GM23338 (cell line): ENCODE data around the gene ABCG8. TPM values are rescaled to one million over a fixed set of nuclear protein-coding genes. Genes with fewer than 3 reads are reported as not detected.

Experiments used
- ATAC-seq: fragments of 200-7000 bp; cut with Tn5 transposase; 3 replicates; pipeline ENCODE4 v1.9.1; 2020
- DNase-seq: peaks from one replicate; pipeline ENCODE4 v3.0.0-alpha.2; 2015; ENCODE audit warnings: low spot score
- H2AFZ ChIP-seq: fragments of 200-600 bp; sonication (generic); 2 replicates; pipeline ENCODE4 v1.8.0; 2016; ENCODE audit warnings: antibody characterized with exemption, mild to moderate bottlenecking, moderate library complexity
- H3F3A ChIP-seq: fragments of 200-600 bp; sonication (generic); replicated peaks from 2 replicates; pipeline ENCODE4 v1.8.0; 2017; ENCODE audit warnings: antibody characterized with exemption, mixed run types, low read depth
- H3K27ac ChIP-seq: fragments of 200-600 bp; sonication (generic); 2 replicates; pipeline ENCODE4 v1.6.1; 2016; ENCODE audit warnings: low read depth
- H3K27me3 ChIP-seq: fragments of 200-600 bp; sonication (generic); 2 replicates; pipeline ENCODE4 v1.8.0; 2016; ENCODE audit warnings: mild to moderate bottlenecking, mixed run types, moderate library complexity; ENCODE audit not compliant: insufficient read depth
- H3K36me3 ChIP-seq: fragments of 200-600 bp; sonication (generic); 2 replicates; pipeline ENCODE4 v1.8.0; 2016; ENCODE audit warnings: mild to moderate bottlenecking; ENCODE audit not compliant: insufficient read depth
- H3K4me1 ChIP-seq: fragments of 200-600 bp; sonication (generic); 2 replicates; pipeline ENCODE4 v1.8.0; 2016; ENCODE audit warnings: mild to moderate bottlenecking, moderate library complexity; ENCODE audit not compliant: insufficient read depth
- H3K4me2 ChIP-seq: fragments of 200-600 bp; sonication (generic); 2 replicates; pipeline ENCODE4 v1.7.1; 2017; ENCODE audit warnings: mixed run types
- H3K4me3 ChIP-seq: fragments of 200-600 bp; sonication (generic); 2 replicates; pipeline ENCODE4 v1.6.1; 2016; ENCODE audit warnings: mixed run types
- H3K79me2 ChIP-seq: fragments of 200-600 bp; sonication (generic); replicated peaks from 2 replicates; pipeline ENCODE4 v1.8.0; 2017; ENCODE audit warnings: mild to moderate bottlenecking; ENCODE audit not compliant: insufficient read depth
- H3K9me2 ChIP-seq: fragments of 200-600 bp; sonication (generic); 2 replicates; pipeline ENCODE4 v1.8.0; 2017; ENCODE audit not compliant: insufficient read depth
- H4K20me1 ChIP-seq: fragments of 200-600 bp; sonication (generic); replicated peaks from 2 replicates; pipeline ENCODE4 v1.8.0; 2017; ENCODE audit warnings: mild to moderate bottlenecking; ENCODE audit not compliant: insufficient read depth
- H3K27ac Mint-ChIP-seq: 2 replicates; pipeline ENCODE4 v1.8.0; 2020; ENCODE audit warnings: inconsistent platforms, mild to moderate bottlenecking, moderate library complexity, mixed read lengths
- H3K27me3 Mint-ChIP-seq: 3 replicates; pipeline ENCODE4 v1.8.0; 2022; ENCODE audit warnings: low read depth, mild to moderate bottlenecking, moderate library complexity, mixed read lengths, inconsistent platforms; ENCODE audit not compliant: insufficient read depth, poor library complexity
- H3K36me3 Mint-ChIP-seq: 3 replicates; pipeline ENCODE4 v1.8.0; 2021; ENCODE audit warnings: low read depth, mild to moderate bottlenecking, inconsistent platforms, moderate library complexity, mixed read lengths
- H3K4me1 Mint-ChIP-seq: 3 replicates; pipeline ENCODE4 v1.8.0; 2020; ENCODE audit warnings: mild to moderate bottlenecking, inconsistent platforms, mixed read lengths
- H3K4me3 Mint-ChIP-seq: 3 replicates; pipeline ENCODE4 v1.8.0; 2021; ENCODE audit warnings: moderate library complexity, mild to moderate bottlenecking, inconsistent platforms, mixed read lengths
- H3K9me3 Mint-ChIP-seq: 3 replicates; pipeline ENCODE4 v1.8.0; 2020; ENCODE audit warnings: moderate library complexity, mild to moderate bottlenecking, inconsistent platforms, mixed read lengths
- CREB1 ChIP-seq: fragments of 250-450 bp; sonication (Bioruptor Pico); IDR thresholded peaks from 2 replicates; pipeline ENCODE4 v1.5.0; 2020; ENCODE audit warnings: low read depth, mild to moderate bottlenecking, moderate library complexity
- CTCF ChIP-seq, 2 experiments: fragments of 200-600 bp in 1 of 2; sonication (generic) in 1 of 2; conservative IDR thresholded peaks; 2 replicates each; pipeline versions ENCODE4 v1.5.1 to v1.6.1; 2016 to 2017; ENCODE audit warnings: antibody characterized with exemption in 2 of 2, low read depth in 2 of 2, mild to moderate bottlenecking in 2 of 2, moderate library complexity in 1 of 2
- EZH2 ChIP-seq: fragments of 200-600 bp; sonication (generic); IDR thresholded peaks from one replicate; pipeline ENCODE4 v1.8.0; 2017; ENCODE audit warnings: antibody characterized with exemption, mild to moderate bottlenecking, low read depth; ENCODE audit not compliant: unreplicated experiment
- EZH2phosphoT487 ChIP-seq: fragments of 200-600 bp; sonication (generic); IDR thresholded peaks from one replicate; pipeline ENCODE4 v1.8.1; 2018; ENCODE audit warnings: antibody characterized with exemption; ENCODE audit not compliant: unreplicated experiment
- JUNB ChIP-seq: IDR thresholded peaks from one replicate; pipeline ENCODE4 v1.6.1; 2016; ENCODE audit warnings: antibody characterized with exemption; ENCODE audit not compliant: unreplicated experiment
- NANOG ChIP-seq: IDR thresholded peaks from 2 replicates; pipeline ENCODE4 v1.6.1; 2016; ENCODE audit warnings: antibody characterized with exemption, borderline replicate concordance
- POLR2AphosphoS5 ChIP-seq: IDR thresholded peaks from 2 replicates; pipeline ENCODE4 v1.6.1; 2016; ENCODE audit warnings: antibody characterized with exemption, low read depth
- ZNF114 ChIP-seq: fragments of 250-450 bp; sonication (Bioruptor Pico); IDR thresholded peaks from 2 replicates; pipeline ENCODE4 v1.5.0; 2020; ENCODE audit warnings: mild to moderate bottlenecking, moderate library complexity
- ZNF331 ChIP-seq: fragments of 250-450 bp; sonication (Bioruptor Pico); IDR thresholded peaks from 2 replicates; pipeline ENCODE4 v1.5.0; 2020; ENCODE audit warnings: low read depth, mild to moderate bottlenecking, moderate library complexity
- polyA plus RNA-seq: library from polyadenylated mRNA; unstranded; fragments of >200 nt; fragmentation: Nextera tagmentation; extraction: Ambion mirVana; gene quantifications from 2 replicates; pipeline ENCODE4 v1.2.1, GENCODE V29; 2016
- total RNA-seq: library from RNA; depleted of rRNA; stranded (reverse); fragments of >200 nt; shearing (Covaris generic); gene quantifications from 2 replicates; pipeline ENCODE4 v1.2.3, GENCODE V29; 2014
- TF ChIP-seq, protein P1 (sequence below): IDR thresholded peaks from 2 replicates; pipeline ENCODE4 v1.6.1; 2016; ENCODE audit warnings: antibody characterized with exemption
- TF ChIP-seq, protein P2 (sequence below): IDR thresholded peaks from one replicate; pipeline ENCODE4 v1.6.1; 2018; ENCODE audit warnings: antibody characterized with exemption; ENCODE audit not compliant: unreplicated experiment

ABCG8 gene
- total and polyA plus RNA-seq, 2 experiments from 2014 or later = 0.19 to 0.35 TPM

DNA sequence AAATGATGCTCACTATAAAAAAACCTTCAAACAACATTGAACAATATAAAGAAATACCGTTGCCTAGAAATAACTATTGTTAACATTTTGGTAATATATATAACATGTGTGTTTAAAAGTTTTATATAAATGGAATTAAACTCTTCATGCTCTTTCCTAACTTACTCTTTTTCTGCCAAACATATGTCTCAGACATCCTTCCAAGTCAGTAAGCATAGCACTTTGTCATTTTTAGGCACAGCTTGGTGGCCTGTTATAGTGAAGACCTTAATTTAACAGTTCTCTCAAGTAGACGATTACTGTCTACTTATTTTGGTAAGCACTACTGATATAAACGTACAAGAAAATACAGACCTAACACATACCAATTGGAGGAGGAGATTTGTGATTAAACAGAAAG is 24.1 kb upstream of the ABCG8 start:
- Mint-ChIP-seq H3K27ac (no peak overlapping the region), H3K4me3 (no peak overlapping the region), H3K36me3 (no peaks in the 10 kb centered on the region), H3K27me3 (peaks cover 2% of the 10 kb centered on the region), H3K4me1 (no peaks in the 10 kb centered on the region), H3K9me3 (no peaks in the 10 kb centered on the region)
- Histone ChIP-seq H3K36me3 (no peaks in the 10 kb centered on the region), H3K4me3 (no peak overlapping the region), H4K20me1 (no peaks in the 10 kb centered on the region), H3K27ac (no peak overlapping the region), H2AFZ (no peak overlapping the region), H3K27me3 (no peaks in the 10 kb centered on the region), H3K4me1 (no peaks in the 10 kb centered on the region), H3K9me2 (no peaks in the 10 kb centered on the region), H3K79me2 (no peaks in the 10 kb centered on the region), H3F3A (no peaks in the 10 kb centered on the region), H3K4me2 (no peak overlapping the region)
- no peak for DNase-seq
- no peak for TF ChIP-seq NANOG
- no peak for TF ChIP-seq CREB1 (CRISPR knock-in tag)
- TF ChIP-seq CTCF (conservative IDR thresholded peaks at IDR 0.05; ENCODE audit: low read depth in 2 of 2) = no peak
- no peak for TF ChIP-seq JUNB
- no peak for TF ChIP-seq EZH2
- no peak for TF ChIP-seq EZH2phosphoT487
- TF ChIP-seq, protein P1, sequence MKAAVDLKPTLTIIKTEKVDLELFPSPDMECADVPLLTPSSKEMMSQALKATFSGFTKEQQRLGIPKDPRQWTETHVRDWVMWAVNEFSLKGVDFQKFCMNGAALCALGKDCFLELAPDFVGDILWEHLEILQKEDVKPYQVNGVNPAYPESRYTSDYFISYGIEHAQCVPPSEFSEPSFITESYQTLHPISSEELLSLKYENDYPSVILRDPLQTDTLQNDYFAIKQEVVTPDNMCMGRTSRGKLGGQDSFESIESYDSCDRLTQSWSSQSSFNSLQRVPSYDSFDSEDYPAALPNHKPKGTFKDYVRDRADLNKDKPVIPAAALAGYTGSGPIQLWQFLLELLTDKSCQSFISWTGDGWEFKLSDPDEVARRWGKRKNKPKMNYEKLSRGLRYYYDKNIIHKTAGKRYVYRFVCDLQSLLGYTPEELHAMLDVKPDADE = no peak
- TF ChIP-seq, protein P2, sequence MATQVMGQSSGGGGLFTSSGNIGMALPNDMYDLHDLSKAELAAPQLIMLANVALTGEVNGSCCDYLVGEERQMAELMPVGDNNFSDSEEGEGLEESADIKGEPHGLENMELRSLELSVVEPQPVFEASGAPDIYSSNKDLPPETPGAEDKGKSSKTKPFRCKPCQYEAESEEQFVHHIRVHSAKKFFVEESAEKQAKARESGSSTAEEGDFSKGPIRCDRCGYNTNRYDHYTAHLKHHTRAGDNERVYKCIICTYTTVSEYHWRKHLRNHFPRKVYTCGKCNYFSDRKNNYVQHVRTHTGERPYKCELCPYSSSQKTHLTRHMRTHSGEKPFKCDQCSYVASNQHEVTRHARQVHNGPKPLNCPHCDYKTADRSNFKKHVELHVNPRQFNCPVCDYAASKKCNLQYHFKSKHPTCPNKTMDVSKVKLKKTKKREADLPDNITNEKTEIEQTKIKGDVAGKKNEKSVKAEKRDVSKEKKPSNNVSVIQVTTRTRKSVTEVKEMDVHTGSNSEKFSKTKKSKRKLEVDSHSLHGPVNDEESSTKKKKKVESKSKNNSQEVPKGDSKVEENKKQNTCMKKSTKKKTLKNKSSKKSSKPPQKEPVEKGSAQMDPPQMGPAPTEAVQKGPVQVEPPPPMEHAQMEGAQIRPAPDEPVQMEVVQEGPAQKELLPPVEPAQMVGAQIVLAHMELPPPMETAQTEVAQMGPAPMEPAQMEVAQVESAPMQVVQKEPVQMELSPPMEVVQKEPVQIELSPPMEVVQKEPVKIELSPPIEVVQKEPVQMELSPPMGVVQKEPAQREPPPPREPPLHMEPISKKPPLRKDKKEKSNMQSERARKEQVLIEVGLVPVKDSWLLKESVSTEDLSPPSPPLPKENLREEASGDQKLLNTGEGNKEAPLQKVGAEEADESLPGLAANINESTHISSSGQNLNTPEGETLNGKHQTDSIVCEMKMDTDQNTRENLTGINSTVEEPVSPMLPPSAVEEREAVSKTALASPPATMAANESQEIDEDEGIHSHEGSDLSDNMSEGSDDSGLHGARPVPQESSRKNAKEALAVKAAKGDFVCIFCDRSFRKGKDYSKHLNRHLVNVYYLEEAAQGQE = no peak
- TF ChIP-seq POLR2AphosphoS5 = no peak
- no peak for ATAC-seq

- DNase-seq = no peak
- Histone ChIP-seq H3K4me2 (no peak overlapping the region), H3K36me3 (no peaks in the 10 kb centered on the region)
- TF ChIP-seq, protein P1 = no peak
- TF ChIP-seq ZNF331 (no peak), CREB1 (CRISPR knock-in tag) (no peak), EZH2 (no peak), ZNF114 (CRISPR knock-in tag) (no peak)
- TF ChIP-seq, protein P2 = no peak
These were observed 20.0 kb upstream of the ABCG8 start for GRCh38 chr2:43818761-43819160.

More at GRCh38 chr2:43818761-43819160, 20.0 kb upstream of the ABCG8 start:
- H3F3A ChIP-seq = no peaks in the 10 kb centered on the region
- Mint-ChIP-seq H3K9me3 (no peaks in the 10 kb centered on the region), H3K4me3 (no peak overlapping the region), H3K36me3 (no peaks in the 10 kb centered on the region), H3K27me3 (peaks cover 2% of the 10 kb centered on the region), H3K4me1 (peaks cover 4% of the 10 kb centered on the region; the same call in 1 of the 3 replicates), H3K27ac (no peak overlapping the region)
- H3K27me3 ChIP-seq = no peaks in the 10 kb centered on the region
- no peak overlapping the region for H3K27ac ChIP-seq
- no peak overlapping the region for H2AFZ ChIP-seq
- no peaks in the 10 kb centered on the region for H3K9me2 ChIP-seq
- H4K20me1 ChIP-seq = no peaks in the 10 kb centered on the region
- no peak overlapping the region for H3K4me3 ChIP-seq
- no peaks in the 10 kb centered on the region for H3K79me2 ChIP-seq
- H3K4me1 ChIP-seq = no peaks in the 10 kb centered on the region
- ATAC-seq = no peak
